Activated CD8-positive, alpha-beta T cell treated with anti-CD3 and anti-CD28 coated beads, Interleukin-2, amount 10 ng/mL, durations not matched to agents 7 days and 5 days (primary cell): ENCODE data around the gene RASAL1. TPM values are rescaled to one million over a fixed set of nuclear protein-coding genes. Genes with fewer than 3 reads are reported as not detected.

Source experiments
- ATAC-seq: fragments of 150-1000 bp; cut with Tn5 transposase; one replicate; pipeline ENCODE4 v1.10.0; 2021; ENCODE audit warnings: moderate library complexity
- CTCF ChIA-PET: fragments of 350-600 bp; sonication (Branson Sonifier 250); formaldehyde crosslinking; loops from one replicate; lab custom pipeline; 2021; ENCODE audit warnings: antibody characterized with exemption; lab: Charles Lee
- POLR2A ChIA-PET: fragments of 350-600 bp; sonication (Branson Sonifier 250); formaldehyde crosslinking; loops from one replicate; lab custom pipeline; 2021; ENCODE audit warnings: antibody characterized with exemption; lab: Charles Lee
- DNase-seq: peaks from one replicate; pipeline ENCODE4 v3.0.0-alpha.2; 2020
- H3K27ac Mint-ChIP-seq: one replicate; pipeline ENCODE4 v1.8.0; 2021; ENCODE audit warnings: mild to moderate bottlenecking, mixed read lengths
- H3K27me3 Mint-ChIP-seq: one replicate; pipeline ENCODE4 v1.8.0; 2021; ENCODE audit warnings: low read depth, mixed read lengths
- H3K36me3 Mint-ChIP-seq: one replicate; pipeline ENCODE4 v1.8.0; 2021; ENCODE audit warnings: low read depth, mixed read lengths
- H3K4me1 Mint-ChIP-seq: one replicate; pipeline ENCODE4 v1.8.0; 2021; ENCODE audit warnings: low read depth, mixed read lengths
- H3K4me3 Mint-ChIP-seq: one replicate; pipeline ENCODE4 v1.8.0; 2021; ENCODE audit warnings: mild to moderate bottlenecking, mixed read lengths
- H3K9me3 Mint-ChIP-seq: one replicate; pipeline ENCODE4 v1.8.0; 2022; ENCODE audit warnings: mixed read lengths; ENCODE audit not compliant: insufficient read depth
- total RNA-seq, 2 experiments: library from RNA; stranded (reverse); gene quantifications; one replicate each; pipeline ENCODE4 v1.2.3, GENCODE V29; 2021

The RASAL1 gene
- total RNA-seq, 2 experiments from 2014 or later = 0.26 to 0.47 TPM

GRCh38 chr12:113109872-113110599 lies 25.5 kb downstream of the RASAL1 start:
- H3K4me1 Mint-ChIP-seq = peaks cover 17% of the 10 kb centered on the region
- no peaks in the 10 kb centered on the region for H3K9me3 Mint-ChIP-seq
- H3K27me3 Mint-ChIP-seq = peaks cover 5% of the 10 kb centered on the region
- no peak overlapping the region for H3K4me3 Mint-ChIP-seq
- no peak for ATAC-seq
- no peak overlapping the region for H3K27ac Mint-ChIP-seq
- no peak for DNase-seq
- ChIA-PET CTCF (interaction anchor here (1.5 to 2.3 kb wide), 3 partner anchors 12 to 64 kb away, joined by 5 to 8 read pairs (median 7); no protein-coding TSS in a partner anchor), POLR2A (interaction anchor here (0.9 kb wide), 1 partner anchor 25 kb away, joined by 3 read pairs; the partner anchor contains the start of gene RASAL1)
- H3K36me3 Mint-ChIP-seq = no peaks in the 10 kb centered on the region

- H3K4me3 Mint-ChIP-seq = no peak overlapping the region
- H3K27me3 Mint-ChIP-seq = peaks cover 9% of the 10 kb centered on the region
- ChIA-PET CTCF (interaction anchor here (1.2 to 2.3 kb wide), 4 partner anchors 11 to 65 kb away, joined by 3 to 8 read pairs (median 6); no protein-coding TSS in a partner anchor), POLR2A (interaction anchor here (0.9 kb wide), 1 partner anchor 26 kb away, joined by 3 read pairs; the partner anchor contains the start of gene RASAL1)
- no peaks in the 10 kb centered on the region for H3K9me3 Mint-ChIP-seq
- DNase-seq = no peak
- no peak for ATAC-seq
- no peak overlapping the region for H3K27ac Mint-ChIP-seq
- H3K36me3 Mint-ChIP-seq = no peaks in the 10 kb centered on the region
- H3K4me1 Mint-ChIP-seq = peaks cover 17% of the 10 kb centered on the region
These were observed 26.2 kb downstream of the RASAL1 start for GRCh38 chr12:113109360-113109759.

GRCh38 chr12:113108308-113108707 lies 27.3 kb downstream of the RASAL1 start:
- H3K9me3 Mint-ChIP-seq = no peaks in the 10 kb centered on the region
- ChIA-PET POLR2A (interaction anchor here (0.6 kb wide), 1 partner anchor 1696 kb away, joined by 3 read pairs; no protein-coding TSS in a partner anchor), CTCF (interaction anchor here (1.2 to 2.3 kb wide), 3 partner anchors 10 to 60 kb away, joined by 3 to 8 read pairs (median 7); no protein-coding TSS in a partner anchor)
- H3K27ac Mint-ChIP-seq = no peak overlapping the region
- no peak overlapping the region for H3K4me3 Mint-ChIP-seq
- peaks cover 12% of the 10 kb centered on the region for H3K27me3 Mint-ChIP-seq
- H3K36me3 Mint-ChIP-seq = no peaks in the 10 kb centered on the region
- peaks cover 25% of the 10 kb centered on the region for H3K4me1 Mint-ChIP-seq
- ATAC-seq (no peak), DNase-seq (no peak)

GRCh38 chr12:113106361-113106760 lies 29.2 kb downstream of the RASAL1 start:
- peaks cover 25% of the 10 kb centered on the region for H3K4me1 Mint-ChIP-seq
- peaks cover 16% of the 10 kb centered on the region for H3K27me3 Mint-ChIP-seq
- DNase-seq (no peak), ATAC-seq (no peak)
- CTCF ChIA-PET = interaction anchor here (1.1 to 2.1 kb wide), 2 partner anchors 8 to 29 kb away, joined by 3 to 8 read pairs; partner anchors contain the start of gene RASAL1
- no peaks in the 10 kb centered on the region for H3K9me3 Mint-ChIP-seq
- no peaks in the 10 kb centered on the region for H3K36me3 Mint-ChIP-seq
- no peak overlapping the region for H3K4me3 Mint-ChIP-seq
- H3K27ac Mint-ChIP-seq = no peak overlapping the region
- POLR2A ChIA-PET = no interaction called here

- H3K4me1 Mint-ChIP-seq = peaks cover 25% of the 10 kb centered on the region
- POLR2A ChIA-PET = no interaction called here
- no peaks in the 10 kb centered on the region for H3K36me3 Mint-ChIP-seq
- no peak overlapping the region for H3K27ac Mint-ChIP-seq
- CTCF ChIA-PET = interaction anchor here (2.1 kb wide), 1 partner anchor 7 kb away, joined by 8 read pairs; no protein-coding TSS in a partner anchor
- no peak overlapping the region for H3K4me3 Mint-ChIP-seq
- H3K9me3 Mint-ChIP-seq = no peaks in the 10 kb centered on the region
- ATAC-seq (no peak), DNase-seq (no peak)
- peaks cover 16% of the 10 kb centered on the region for H3K27me3 Mint-ChIP-seq
These were observed 29.8 kb downstream of the RASAL1 start for GRCh38 chr12:113105606-113106271.

- POLR2A ChIA-PET = no interaction called here
- no peaks in the 10 kb centered on the region for H3K36me3 Mint-ChIP-seq
- ATAC-seq (no peak), DNase-seq (no peak)
- H3K27ac Mint-ChIP-seq = no peak overlapping the region
- H3K4me1 Mint-ChIP-seq = peaks cover 21% of the 10 kb centered on the region
- no peak overlapping the region for H3K4me3 Mint-ChIP-seq
- CTCF ChIA-PET = no interaction called here
- H3K27me3 Mint-ChIP-seq = peaks cover 13% of the 10 kb centered on the region
- H3K9me3 Mint-ChIP-seq = no peaks in the 10 kb centered on the region
These were observed 30.5 kb downstream of the RASAL1 start for GRCh38 chr12:113104953-113105510.

- H3K4me1 Mint-ChIP-seq = peaks cover 20% of the 10 kb centered on the region
- ChIA-PET CTCF (interaction anchor here (1.0 to 1.4 kb wide), 4 partner anchors 31 to 50 kb away, joined by 3 to 4 read pairs (median 4); partner anchors contain the start of gene RASAL1), POLR2A (interaction anchor here (0.6 kb wide), 1 partner anchor 7 kb away, joined by 3 read pairs; no protein-coding TSS in a partner anchor)
- no peaks in the 10 kb centered on the region for H3K36me3 Mint-ChIP-seq
- H3K27ac Mint-ChIP-seq = peak overlapping the region; percentile 43
- H3K27me3 Mint-ChIP-seq = peaks cover 13% of the 10 kb centered on the region
- DNase-seq (peak; percentile 75), ATAC-seq (peak; percentile 87)
- peak overlapping the region; percentile 54 for H3K4me3 Mint-ChIP-seq
- no peaks in the 10 kb centered on the region for H3K9me3 Mint-ChIP-seq
These were observed 31.7 kb downstream of the RASAL1 start for GRCh38 chr12:113103756-113104450.

GRCh38 chr12:113102811-113103210 lies 32.8 kb downstream of the RASAL1 start:
- Mint-ChIP-seq H3K9me3 (no peaks in the 10 kb centered on the region), H3K27me3 (peaks cover 13% of the 10 kb centered on the region), H3K36me3 (no peaks in the 10 kb centered on the region), H3K4me3 (no peak overlapping the region), H3K4me1 (peaks cover 22% of the 10 kb centered on the region), H3K27ac (no peak overlapping the region)
- no peak for ATAC-seq
- ChIA-PET CTCF (interaction anchor here (0.7 to 6.2 kb wide), 5 partner anchors 33 to 72 kb away, joined by 3 to 53 read pairs (median 4); partner anchors contain the start of gene RASAL1), POLR2A (no interaction called here)
- DNase-seq = no peak

- no peak overlapping the region for H3K27ac Mint-ChIP-seq
- ChIA-PET CTCF (interaction anchor here (1.5 to 6.2 kb wide), 2 partner anchors 12 to 52 kb away, joined by 3 to 53 read pairs; no protein-coding TSS in a partner anchor), POLR2A (interaction anchor here (0.8 kb wide), 1 partner anchor 75 kb away, joined by 3 read pairs; no protein-coding TSS in a partner anchor)
- DNase-seq = no peak
- H3K4me3 Mint-ChIP-seq = no peak overlapping the region
- H3K27me3 Mint-ChIP-seq = peaks cover 13% of the 10 kb centered on the region
- no peaks in the 10 kb centered on the region for H3K36me3 Mint-ChIP-seq
- no peaks in the 10 kb centered on the region for H3K9me3 Mint-ChIP-seq
- H3K4me1 Mint-ChIP-seq = peaks cover 18% of the 10 kb centered on the region
- no peak for ATAC-seq
These were observed 33.8 kb downstream of the RASAL1 start for GRCh38 chr12:113101751-113102150.

GRCh38 chr12:113099764-113100163 lies 35.8 kb downstream of the RASAL1 start:
- CTCF ChIA-PET = interaction anchor here (1.0 to 6.2 kb wide), 7 partner anchors 21 to 199 kb away, joined by 3 to 53 read pairs (median 7); no protein-coding TSS in a partner anchor
- Mint-ChIP-seq H3K4me1 (peaks cover 15% of the 10 kb centered on the region), H3K27me3 (peaks cover 8% of the 10 kb centered on the region), H3K27ac (no peak overlapping the region), H3K4me3 (no peak overlapping the region), H3K36me3 (no peaks in the 10 kb centered on the region), H3K9me3 (no peaks in the 10 kb centered on the region)
- ATAC-seq = no peak
- DNase-seq = no peak
- POLR2A ChIA-PET = interaction anchor here (0.7 kb wide), 1 partner anchor 211 kb away, joined by 3 read pairs; no protein-coding TSS in a partner anchor
